ENCODE data around the gene IMP3. TPM values are rescaled to one million over a fixed set of nuclear protein-coding genes. Genes with fewer than 3 reads are reported as not detected.

IMP3 gene
- total and polyA plus RNA-seq, 9 of the 15 experiments (the other 6 are each of a cell fraction or from before 2014, with no cell fraction given): 14.5 to 160 (median 74.4) TPM

DNA sequence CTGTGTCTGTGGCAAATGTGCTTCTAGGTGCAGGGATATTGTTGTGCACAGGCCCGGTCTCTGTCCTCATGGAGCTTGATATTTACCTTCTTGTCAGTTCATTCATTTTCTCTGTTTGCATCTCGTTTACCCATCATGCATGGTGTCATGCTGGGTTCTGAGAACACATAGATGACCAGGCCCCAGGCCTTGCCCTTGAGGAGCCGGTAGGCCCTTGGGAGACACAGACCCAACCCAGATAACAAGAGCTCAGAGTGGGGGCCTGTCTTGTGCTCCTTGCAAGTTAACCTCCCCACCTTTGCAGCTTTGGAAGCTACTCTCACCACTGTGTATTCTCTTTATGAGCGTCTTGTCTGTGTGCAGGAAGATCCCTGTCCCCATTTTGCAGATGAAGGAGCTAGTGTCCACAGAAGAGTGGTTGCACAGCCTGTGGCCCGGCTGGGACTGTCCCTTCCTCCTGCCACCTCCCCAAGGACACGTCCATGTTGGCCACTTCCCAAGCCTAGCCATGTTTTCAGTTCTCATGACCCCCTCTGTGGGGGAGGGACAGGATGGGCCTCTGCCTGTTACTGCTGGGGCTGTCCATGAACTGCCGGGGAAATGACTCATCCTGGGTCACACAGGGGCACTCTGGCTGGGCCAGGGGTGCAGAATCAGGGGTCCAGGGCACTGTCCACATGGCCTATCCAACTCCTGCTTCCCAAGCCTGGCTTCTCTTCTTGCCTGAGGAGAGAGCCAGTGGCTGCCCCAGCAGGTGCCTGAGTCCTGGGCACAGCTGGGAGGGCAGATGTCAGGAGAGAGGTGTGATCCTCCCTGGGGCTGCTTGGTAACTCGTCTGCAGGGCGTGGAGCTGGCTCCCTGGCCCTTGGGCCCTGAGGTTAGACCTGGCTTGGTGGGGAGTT, 11.1 kb upstream of the IMP3 start (continued):
- no peak for TF ChIP-seq ZC3H4 (CRISPR knock-in tag; IDR thresholded peaks at IDR 0.05; ENCODE audit: borderline replicate concordance)
- TF ChIP-seq LEF1 (IDR thresholded peaks at IDR 0.05): peak; percentile 89
- TF ChIP-seq BCOR (IDR thresholded peaks at IDR 0.05): peak; percentile 75
- TF ChIP-seq CTBP1 (IDR thresholded peaks at IDR 0.05; ENCODE audit: borderline replicate concordance): peak; percentile 83
- TF ChIP-seq NELFE (IDR thresholded peaks at IDR 0.05; ENCODE audit: insufficient read depth, insufficient read length): no peak
- peak; percentile 73; the same call in 1 of the 2 replicates for TF ChIP-seq ATF7 (IDR thresholded peaks at IDR 0.05)
- 0 out of 4 replicates have a peak, but pooled peaks of 1 of the 2 experiments have one; percentile 14 for TF ChIP-seq RAD21 (CRISPR knock-in tag; conservative IDR thresholded peaks at IDR 0.05 in 1 of 2, IDR thresholded peaks at IDR 0.05 in 1 of 2)
- no peak for TF ChIP-seq SMAD1 (IDR thresholded peaks at IDR 0.05; ENCODE audit: low read depth, low read length, partially characterized antibody)
- TF ChIP-seq, protein P1, sequence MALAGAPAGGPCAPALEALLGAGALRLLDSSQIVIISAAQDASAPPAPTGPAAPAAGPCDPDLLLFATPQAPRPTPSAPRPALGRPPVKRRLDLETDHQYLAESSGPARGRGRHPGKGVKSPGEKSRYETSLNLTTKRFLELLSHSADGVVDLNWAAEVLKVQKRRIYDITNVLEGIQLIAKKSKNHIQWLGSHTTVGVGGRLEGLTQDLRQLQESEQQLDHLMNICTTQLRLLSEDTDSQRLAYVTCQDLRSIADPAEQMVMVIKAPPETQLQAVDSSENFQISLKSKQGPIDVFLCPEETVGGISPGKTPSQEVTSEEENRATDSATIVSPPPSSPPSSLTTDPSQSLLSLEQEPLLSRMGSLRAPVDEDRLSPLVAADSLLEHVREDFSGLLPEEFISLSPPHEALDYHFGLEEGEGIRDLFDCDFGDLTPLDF (CRISPR knock-in tag; IDR thresholded peaks at IDR 0.05): no peak
- TF ChIP-seq SUPT5H (IDR thresholded peaks at IDR 0.05): 0 out of 2 replicates have a peak, but pooled peaks have one; percentile 24
- peak; percentile 12; the same call in 1 of the 2 replicates for TF ChIP-seq CC2D1A (IDR thresholded peaks at IDR 0.05)
- TF ChIP-seq CBX3 (IDR thresholded peaks at IDR 0.05; ENCODE audit: borderline replicate concordance in 1 of 2, low read length in 2 of 2): 0 out of 3 replicates have a peak, but pooled peaks of 1 of the 2 experiments have one; percentile 23
- peak; percentile 69 for TF ChIP-seq NCOA1 (IDR thresholded peaks at IDR 0.05; ENCODE audit: low read depth)
- TF ChIP-seq, protein P2, sequence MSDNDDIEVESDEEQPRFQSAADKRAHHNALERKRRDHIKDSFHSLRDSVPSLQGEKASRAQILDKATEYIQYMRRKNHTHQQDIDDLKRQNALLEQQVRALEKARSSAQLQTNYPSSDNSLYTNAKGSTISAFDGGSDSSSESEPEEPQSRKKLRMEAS (CRISPR knock-in tag; IDR thresholded peaks at IDR 0.05): 0 out of 2 replicates have a peak, but pooled peaks have one; percentile 7
- peak; percentile 15; the same call in 1 of the 2 replicates for TF ChIP-seq GATAD2B (IDR thresholded peaks at IDR 0.05; ENCODE audit: borderline replicate concordance)
- TF ChIP-seq HMG20A (CRISPR knock-in tag; conservative IDR thresholded peaks at IDR 0.05): no peak
- TF ChIP-seq ZNF212 (CRISPR knock-in tag; IDR thresholded peaks at IDR 0.05): no peak
- TF ChIP-seq NFIC (IDR thresholded peaks at IDR 0.05): peak; percentile 88
- TF ChIP-seq ZNF764 (CRISPR knock-in tag; IDR thresholded peaks at IDR 0.05; ENCODE audit: low read depth): no peak
- TF ChIP-seq, protein P3, sequence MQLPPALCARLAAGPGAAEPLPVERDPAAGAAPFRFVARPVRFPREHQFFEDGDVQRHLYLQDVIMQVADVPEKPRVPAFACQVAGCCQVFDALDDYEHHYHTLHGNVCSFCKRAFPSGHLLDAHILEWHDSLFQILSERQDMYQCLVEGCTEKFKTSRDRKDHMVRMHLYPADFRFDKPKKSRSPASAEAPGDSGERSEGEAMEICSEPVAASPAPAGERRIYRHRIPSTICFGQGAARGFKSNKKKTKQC (CRISPR knock-in tag; IDR thresholded peaks at IDR 0.05): no peak
- peak; percentile 53; the same call in 1 of the 2 replicates for TF ChIP-seq MBD2 (IDR thresholded peaks at IDR 0.05; ENCODE audit: borderline replicate concordance, low read depth)
- TF ChIP-seq TEAD4 (IDR thresholded peaks at IDR 0.05; ENCODE audit: low read length): 0 out of 2 replicates have a peak, but pooled peaks have one; percentile 5
- TF ChIP-seq TEAD4 (CRISPR knock-in tag; IDR thresholded peaks at IDR 0.05; ENCODE audit: borderline replicate concordance): no peak
- peak; percentile 96 for TF ChIP-seq SMARCE1 (IDR thresholded peaks at IDR 0.05)
- TF ChIP-seq NFRKB (IDR thresholded peaks at IDR 0.05; ENCODE audit: low read depth): peak; percentile 72
- TF ChIP-seq NFE2 (IDR thresholded peaks at IDR 0.05; ENCODE audit: low read depth): no peak
- TF ChIP-seq STAG1 (CRISPR knock-in tag; IDR thresholded peaks at IDR 0.05; ENCODE audit: borderline replicate concordance): no peak
- 0 out of 2 replicates have a peak, but pooled peaks have one; percentile 60 for TF ChIP-seq JUNB (CRISPR knock-in tag; conservative IDR thresholded peaks at IDR 0.05)
- TF ChIP-seq ZBTB17 (CRISPR knock-in tag; IDR thresholded peaks at IDR 0.05): peak; percentile 54; the same call in 1 of the 2 replicates
